HG03139 (cell line): ENCODE measurements around the gene WDR5B.

Experiments
- ATAC-seq: cut with Tn5 transposase; IDR thresholded peaks from one replicate; pipeline ENCODE4 v1.9.1; 2021; ENCODE audit not compliant: unreplicated experiment

The WDR5B gene

GRCh38 chr3:122410111-122410510 lies 5.8 kb downstream of the WDR5B start:
- no peak for ATAC-seq

- ATAC-seq: no peak
Observed at GRCh38 chr3:122409446-122409845, 6.4 kb downstream of the WDR5B start.

GRCh38 chr3:122407946-122408345 lies 7.9 kb downstream of the WDR5B start:
- no peak for ATAC-seq

GRCh38 chr3:122406198-122406597 lies 9.7 kb downstream of the WDR5B start:
- ATAC-seq: no peak

- ATAC-seq: no peak
Observed at GRCh38 chr3:122405015-122405414, 10.8 kb downstream of the WDR5B start.

GRCh38 chr3:122403489-122403888 lies 12.4 kb downstream of the WDR5B start:
- no peak for ATAC-seq

GRCh38 chr3:122398920-122399319 lies 16.9 kb downstream of the WDR5B start:
- ATAC-seq: no peak

- ATAC-seq: no peak
Observed at GRCh38 chr3:122397201-122397600, 18.7 kb downstream of the WDR5B start.

GRCh38 chr3:122396511-122396910 lies 19.4 kb downstream of the WDR5B start:
- no peak for ATAC-seq

- no peak for ATAC-seq
Observed at GRCh38 chr3:122395582-122395981, 20.3 kb downstream of the WDR5B start.

- no peak for ATAC-seq
Observed at GRCh38 chr3:122394173-122394572, 21.7 kb downstream of the WDR5B start.

- ATAC-seq: no peak
Observed at GRCh38 chr3:122392868-122393844, 22.7 kb downstream of the WDR5B start.

GRCh38 chr3:122391681-122392446 lies 24.0 kb downstream of the WDR5B start:
- ATAC-seq: no peak

- no peak for ATAC-seq
Observed at GRCh38 chr3:122390665-122391064, 25.2 kb downstream of the WDR5B start.

- ATAC-seq: no peak
Observed at GRCh38 chr3:122389892-122390291, 26.0 kb downstream of the WDR5B start.

- ATAC-seq: no peak
Observed at GRCh38 chr3:122389197-122389596, 26.7 kb downstream of the WDR5B start.

- ATAC-seq: no peak
Observed at GRCh38 chr3:122387709-122388108, 28.2 kb downstream of the WDR5B start.

GRCh38 chr3:122383771-122384697 lies 31.8 kb downstream of the WDR5B start, which contains the start of gene FAM162A:
TSS of gene FAM162A (plus strand) at chr3:122384182. CDS start at chr3:122384266, 84 bp downstream.
- ATAC-seq: peak; percentile 94

GRCh38 chr3:122382888-122383666 lies 32.8 kb downstream of the WDR5B start, which contains the start of gene MIX23:
TSS of gene MIX23 (minus strand) at chr3:122383231. CDS start at chr3:122383224, 7 bp downstream.
- ATAC-seq: peak; percentile 33

- no peak for ATAC-seq
Observed at GRCh38 chr3:122377975-122378374, 37.9 kb downstream of the WDR5B start.
